ENCODE results near the gene CCM2L.

DNA sequence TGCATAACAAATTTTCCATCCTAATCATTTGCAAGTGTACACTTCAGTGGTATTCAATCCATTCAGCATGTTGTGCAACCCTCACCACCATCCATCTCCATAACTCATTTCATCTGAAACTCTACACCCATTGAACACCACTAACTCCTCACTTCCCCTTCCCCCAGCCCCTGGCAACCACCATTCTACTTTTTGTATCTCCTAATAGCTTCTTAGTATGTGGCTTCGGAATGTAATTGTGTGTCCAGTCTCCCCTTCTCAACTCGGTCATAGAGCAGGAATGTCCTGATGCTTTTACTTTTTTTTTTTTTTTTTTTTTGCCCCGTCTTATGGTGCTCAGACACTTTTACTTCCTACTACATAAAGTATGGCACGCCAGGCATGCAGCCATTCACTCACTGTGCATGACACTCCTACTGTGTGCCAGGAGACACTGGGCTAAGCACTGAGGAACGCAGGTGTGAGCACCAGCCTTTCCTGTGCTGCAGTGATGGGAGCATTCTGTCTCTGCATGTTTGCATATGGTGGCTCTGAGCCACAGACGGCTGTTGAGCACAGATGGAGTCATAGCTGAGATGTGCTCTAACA, 57.1 kb downstream of the CCM2L start:
- TF ChIP-seq, protein P1, sequence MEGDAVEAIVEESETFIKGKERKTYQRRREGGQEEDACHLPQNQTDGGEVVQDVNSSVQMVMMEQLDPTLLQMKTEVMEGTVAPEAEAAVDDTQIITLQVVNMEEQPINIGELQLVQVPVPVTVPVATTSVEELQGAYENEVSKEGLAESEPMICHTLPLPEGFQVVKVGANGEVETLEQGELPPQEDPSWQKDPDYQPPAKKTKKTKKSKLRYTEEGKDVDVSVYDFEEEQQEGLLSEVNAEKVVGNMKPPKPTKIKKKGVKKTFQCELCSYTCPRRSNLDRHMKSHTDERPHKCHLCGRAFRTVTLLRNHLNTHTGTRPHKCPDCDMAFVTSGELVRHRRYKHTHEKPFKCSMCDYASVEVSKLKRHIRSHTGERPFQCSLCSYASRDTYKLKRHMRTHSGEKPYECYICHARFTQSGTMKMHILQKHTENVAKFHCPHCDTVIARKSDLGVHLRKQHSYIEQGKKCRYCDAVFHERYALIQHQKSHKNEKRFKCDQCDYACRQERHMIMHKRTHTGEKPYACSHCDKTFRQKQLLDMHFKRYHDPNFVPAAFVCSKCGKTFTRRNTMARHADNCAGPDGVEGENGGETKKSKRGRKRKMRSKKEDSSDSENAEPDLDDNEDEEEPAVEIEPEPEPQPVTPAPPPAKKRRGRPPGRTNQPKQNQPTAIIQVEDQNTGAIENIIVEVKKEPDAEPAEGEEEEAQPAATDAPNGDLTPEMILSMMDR (IDR thresholded peaks at IDR 0.05), result no peak
- no peak for TF ChIP-seq POLR2A (IDR thresholded peaks at IDR 0.05)

Measured in adrenal gland (tissue), 5 donors.